ENCODE measurements around the gene PIK3R6. TPM values are rescaled to one million over a fixed set of nuclear protein-coding genes. Genes with fewer than 3 reads are reported as not detected.

PIK3R6 gene
- total and polyA plus RNA-seq, 2 of the 4 experiments (the other 2 are of a cell fraction): not detected

DNA sequence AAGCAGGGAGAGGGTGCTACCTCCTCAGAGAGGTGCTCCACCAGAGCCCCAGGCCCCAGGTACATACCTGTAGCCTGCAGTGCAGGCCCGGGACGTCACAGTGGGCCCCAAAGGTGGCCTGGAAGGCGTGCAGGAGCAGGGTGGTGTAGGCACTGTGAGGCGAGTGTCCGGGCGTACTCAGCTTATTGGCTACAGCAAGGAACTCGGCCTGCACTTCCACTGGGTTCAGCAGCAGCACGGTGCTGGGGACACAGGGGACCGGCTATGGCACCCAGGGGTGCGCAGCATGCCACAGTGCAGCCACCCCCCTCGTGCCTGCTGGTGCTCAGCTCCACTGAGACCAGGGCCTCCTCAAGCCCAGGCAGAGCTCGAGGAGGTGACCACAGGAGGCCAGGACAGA, 23.2 kb upstream of the PIK3R6 start:
- no peak overlapping the region for H2BK120ac ChIP-seq (ENCODE audit: low read depth, low read length)
- no peak overlapping the region for H3K9ac ChIP-seq (ENCODE audit: low read depth, low read length)
- in situ Hi-C loops (cut with MboI; ENCODE audit: low sequenced_read_pairs): no loop called here
- no peaks in the 10 kb centered on the region; the same call in 1 of the 2 replicates for H3K27me3 ChIP-seq (ENCODE audit: control insufficient read depth, insufficient read depth, low read length)
- dilution Hi-C loops (cut with HindIII; ENCODE audit: low sequenced_read_pairs, unreplicated experiment): no loop called here
- H3K14ac ChIP-seq (replicated peaks; ENCODE audit: low read depth, low read length): no peak overlapping the region
- H2BK5ac ChIP-seq (ENCODE audit: low read depth, low read length, poor library complexity, severe bottlenecking): no peak overlapping the region
- no peak overlapping the region for H4K8ac ChIP-seq (ENCODE audit: low read depth in 2 of 2, low read length in 2 of 2)
- ChIA-PET POLR2A (ENCODE audit: unreplicated experiment) (no interaction called here), CTCF (interaction anchor here (0.8 kb wide), 1 partner anchor 12 kb away, joined by 3 read pairs; no protein-coding TSS in a partner anchor)
- no peak for ATAC-seq (ENCODE audit: low read depth)
- H3K56ac ChIP-seq (ENCODE audit: extremely low read depth, insufficient read depth, low read length): no peak overlapping the region
- H3K9me3 ChIP-seq (ENCODE audit: control insufficient read depth, insufficient read depth, low read length): no peaks in the 10 kb centered on the region; the same call in 1 of the 2 replicates
- no peak for DNase-seq
- no peak overlapping the region for H2AK9ac ChIP-seq (replicated peaks; ENCODE audit: low read depth, low read length, poor library complexity)
- no peak overlapping the region for H3K4me2 ChIP-seq (ENCODE audit: low read depth, low read length)
- 92% methylated on average over 4 of the region's 12 CpGs; no CpG with 5 or more reads in 1 of the 2 experiments for WGBS, 2 experiments (ENCODE audit: extremely low coverage in 2 of 2, insufficient read length in 1 of 2)
- H4K20me1 ChIP-seq (ENCODE audit: insufficient read depth, low read length): no peaks in the 10 kb centered on the region
- H3K27ac ChIP-seq (ENCODE audit: insufficient read depth, low read length): no peak overlapping the region
- no peak overlapping the region for H3K4ac ChIP-seq (ENCODE audit: low read depth, low read length)
- H3K4me1 ChIP-seq (ENCODE audit: control insufficient read depth, insufficient read depth, low read length): no peaks in the 10 kb centered on the region
- no peaks in the 10 kb centered on the region for H3K36me3 ChIP-seq (ENCODE audit: control insufficient read depth, insufficient read depth, low read length)
- no peak overlapping the region for H2BK15ac ChIP-seq (ENCODE audit: low read depth, low read length)
- TF ChIP-seq POLR2A (IDR thresholded peaks at IDR 0.05; ENCODE audit: low read depth, low read length) (no peak), BHLHE40 (IDR thresholded peaks at IDR 0.05; ENCODE audit: low read depth, low read length) (no peak), CEBPB (IDR thresholded peaks at IDR 0.05; ENCODE audit: low read depth, low read length) (no peak), FOS (IDR thresholded peaks at IDR 0.05; ENCODE audit: low read depth, low read length) (no peak), CHD1 (IDR thresholded peaks at IDR 0.05; ENCODE audit: low read depth, low read length) (no peak), RCOR1 (IDR thresholded peaks at IDR 0.05; ENCODE audit: insufficient replicate concordance, low read length) (no peak), MAZ (IDR thresholded peaks at IDR 0.05; ENCODE audit: borderline replicate concordance, low read depth, low read length) (no peak), MXI1 (IDR thresholded peaks at IDR 0.05; ENCODE audit: borderline replicate concordance, low read depth, low read length) (no peak), SMC3 (IDR thresholded peaks at IDR 0.05; ENCODE audit: low read depth, low read length) (no peak)
- TF ChIP-seq, protein P1, sequence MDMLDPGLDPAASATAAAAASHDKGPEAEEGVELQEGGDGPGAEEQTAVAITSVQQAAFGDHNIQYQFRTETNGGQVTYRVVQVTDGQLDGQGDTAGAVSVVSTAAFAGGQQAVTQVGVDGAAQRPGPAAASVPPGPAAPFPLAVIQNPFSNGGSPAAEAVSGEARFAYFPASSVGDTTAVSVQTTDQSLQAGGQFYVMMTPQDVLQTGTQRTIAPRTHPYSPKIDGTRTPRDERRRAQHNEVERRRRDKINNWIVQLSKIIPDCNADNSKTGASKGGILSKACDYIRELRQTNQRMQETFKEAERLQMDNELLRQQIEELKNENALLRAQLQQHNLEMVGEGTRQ (IDR thresholded peaks at IDR 0.05; ENCODE audit: low read depth, low read length): no peak
- TF ChIP-seq, protein P2, sequence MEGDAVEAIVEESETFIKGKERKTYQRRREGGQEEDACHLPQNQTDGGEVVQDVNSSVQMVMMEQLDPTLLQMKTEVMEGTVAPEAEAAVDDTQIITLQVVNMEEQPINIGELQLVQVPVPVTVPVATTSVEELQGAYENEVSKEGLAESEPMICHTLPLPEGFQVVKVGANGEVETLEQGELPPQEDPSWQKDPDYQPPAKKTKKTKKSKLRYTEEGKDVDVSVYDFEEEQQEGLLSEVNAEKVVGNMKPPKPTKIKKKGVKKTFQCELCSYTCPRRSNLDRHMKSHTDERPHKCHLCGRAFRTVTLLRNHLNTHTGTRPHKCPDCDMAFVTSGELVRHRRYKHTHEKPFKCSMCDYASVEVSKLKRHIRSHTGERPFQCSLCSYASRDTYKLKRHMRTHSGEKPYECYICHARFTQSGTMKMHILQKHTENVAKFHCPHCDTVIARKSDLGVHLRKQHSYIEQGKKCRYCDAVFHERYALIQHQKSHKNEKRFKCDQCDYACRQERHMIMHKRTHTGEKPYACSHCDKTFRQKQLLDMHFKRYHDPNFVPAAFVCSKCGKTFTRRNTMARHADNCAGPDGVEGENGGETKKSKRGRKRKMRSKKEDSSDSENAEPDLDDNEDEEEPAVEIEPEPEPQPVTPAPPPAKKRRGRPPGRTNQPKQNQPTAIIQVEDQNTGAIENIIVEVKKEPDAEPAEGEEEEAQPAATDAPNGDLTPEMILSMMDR (conservative IDR thresholded peaks at IDR 0.05; ENCODE audit: low read depth, low read length): no peak
- H4K5ac ChIP-seq (ENCODE audit: low read depth, low read length): no peak overlapping the region
- intact Hi-C loops (cut with micrococcal nuclease): loop anchor here (10.0 kb wide), 1 partner anchor 634 kb away; no protein-coding TSS in a partner anchor
- no peak overlapping the region for H3K18ac ChIP-seq (ENCODE audit: low read depth, low read length)
- no peak overlapping the region for H3K4me3 ChIP-seq (ENCODE audit: insufficient read depth, low read depth, low read length)
- BruUV-seq (replicated peaks): no TSS peak
- no peaks in the 10 kb centered on the region for H3K9me1 ChIP-seq (ENCODE audit: insufficient read depth, low read length)
- H4K91ac ChIP-seq (ENCODE audit: insufficient read depth, low read depth, low read length): no peak overlapping the region
- H3K23ac ChIP-seq (ENCODE audit: low read depth, low read length): no peak overlapping the region
- no peak overlapping the region for H2AK5ac ChIP-seq (ENCODE audit: low read depth, low read length)
- no peaks in the 10 kb centered on the region for H3K79me1 ChIP-seq (ENCODE audit: low read depth in 1 of 2, low read length in 2 of 2)
- H2AFZ ChIP-seq (replicated peaks; ENCODE audit: low read length, poor library complexity): no peak overlapping the region
- H2BK20ac ChIP-seq (ENCODE audit: low read depth, low read length): no peak overlapping the region
